Measurements from ENCODE around the gene DOCK8. TPM values are rescaled to one million over a fixed set of nuclear protein-coding genes. Genes with fewer than 3 reads are reported as not detected.
A peak's percentile ranks its signal among the peaks of the same experiment; 100 is the strongest.

DOCK8 gene
- total and polyA plus RNA-seq, 2 of the 13 experiments (the other 11 are each of a cell fraction or from before 2014, with no cell fraction given) = 0.28 to 0.38 TPM

GRCh38 chr9:494764-495163 lies 280.1 kb downstream of the DOCK8 start (continued):
- TF ChIP-seq, protein P1, sequence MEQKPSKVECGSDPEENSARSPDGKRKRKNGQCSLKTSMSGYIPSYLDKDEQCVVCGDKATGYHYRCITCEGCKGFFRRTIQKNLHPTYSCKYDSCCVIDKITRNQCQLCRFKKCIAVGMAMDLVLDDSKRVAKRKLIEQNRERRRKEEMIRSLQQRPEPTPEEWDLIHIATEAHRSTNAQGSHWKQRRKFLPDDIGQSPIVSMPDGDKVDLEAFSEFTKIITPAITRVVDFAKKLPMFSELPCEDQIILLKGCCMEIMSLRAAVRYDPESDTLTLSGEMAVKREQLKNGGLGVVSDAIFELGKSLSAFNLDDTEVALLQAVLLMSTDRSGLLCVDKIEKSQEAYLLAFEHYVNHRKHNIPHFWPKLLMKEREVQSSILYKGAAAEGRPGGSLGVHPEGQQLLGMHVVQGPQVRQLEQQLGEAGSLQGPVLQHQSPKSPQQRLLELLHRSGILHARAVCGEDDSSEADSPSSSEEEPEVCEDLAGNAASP (CRISPR knock-in tag; IDR thresholded peaks at IDR 0.05; ENCODE audit: borderline replicate concordance) = 0 out of 2 replicates have a peak, but pooled peaks have one; percentile 15
- TF ChIP-seq ZNF432 (CRISPR knock-in tag; IDR thresholded peaks at IDR 0.05; ENCODE audit: borderline replicate concordance) = no peak
- no peak for TF ChIP-seq RARG (CRISPR knock-in tag; IDR thresholded peaks at IDR 0.05; ENCODE audit: low read depth)
- peak; percentile 86 for TF ChIP-seq HHEX (CRISPR knock-in tag; IDR thresholded peaks at IDR 0.05)
- TF ChIP-seq NR0B2 (CRISPR knock-in tag; IDR thresholded peaks at IDR 0.05) = no peak
- no peak for TF ChIP-seq ZNF567 (CRISPR knock-in tag; IDR thresholded peaks at IDR 0.05; ENCODE audit: borderline replicate concordance)
- TF ChIP-seq ZNF468 (CRISPR knock-in tag; IDR thresholded peaks at IDR 0.05) = no peak
- TF ChIP-seq RFXAP (CRISPR knock-in tag; IDR thresholded peaks at IDR 0.05; ENCODE audit: borderline replicate concordance) = no peak
- TF ChIP-seq NR1H2 (CRISPR knock-in tag; IDR thresholded peaks at IDR 0.05; ENCODE audit: borderline replicate concordance, low read depth) = no peak
- no peak for TF ChIP-seq RFX3 (CRISPR knock-in tag; IDR thresholded peaks at IDR 0.05)
- no peak for TF ChIP-seq SRSF9 (IDR thresholded peaks at IDR 0.05; ENCODE audit: borderline replicate concordance, insufficient read depth, low read depth, low read length, poor library complexity, severe bottlenecking)
- TF ChIP-seq MIER3 (CRISPR knock-in tag; IDR thresholded peaks at IDR 0.05; ENCODE audit: borderline replicate concordance) = no peak
- TF ChIP-seq JDP2 (CRISPR knock-in tag; IDR thresholded peaks at IDR 0.05; ENCODE audit: borderline replicate concordance) = no peak
- no peak for TF ChIP-seq MZF1 (CRISPR knock-in tag; IDR thresholded peaks at IDR 0.05; ENCODE audit: borderline replicate concordance)
- TF ChIP-seq ZNF256 (CRISPR knock-in tag; conservative IDR thresholded peaks at IDR 0.05) = no peak
- no peak for TF ChIP-seq ZNF790 (CRISPR knock-in tag; IDR thresholded peaks at IDR 0.05; ENCODE audit: borderline replicate concordance)
- no peak for TF ChIP-seq ZNF138 (CRISPR knock-in tag; IDR thresholded peaks at IDR 0.05; ENCODE audit: low read depth)
- TF ChIP-seq ZNF207 (IDR thresholded peaks at IDR 0.05; ENCODE audit: borderline replicate concordance) = no peak
- no peak for TF ChIP-seq ZNF224 (CRISPR knock-in tag; IDR thresholded peaks at IDR 0.05)
- no peak for TF ChIP-seq ZNF136 (CRISPR knock-in tag; IDR thresholded peaks at IDR 0.05; ENCODE audit: low read depth)
- 0 out of 2 replicates have a peak, but pooled peaks have one; percentile 39 for TF ChIP-seq ZNF503 (CRISPR knock-in tag; IDR thresholded peaks at IDR 0.05)
- no peak for TF ChIP-seq KLF6 (CRISPR knock-in tag; IDR thresholded peaks at IDR 0.05)
- TF ChIP-seq ZNF776 (CRISPR knock-in tag; IDR thresholded peaks at IDR 0.05) = no peak
- TF ChIP-seq, protein P2, sequence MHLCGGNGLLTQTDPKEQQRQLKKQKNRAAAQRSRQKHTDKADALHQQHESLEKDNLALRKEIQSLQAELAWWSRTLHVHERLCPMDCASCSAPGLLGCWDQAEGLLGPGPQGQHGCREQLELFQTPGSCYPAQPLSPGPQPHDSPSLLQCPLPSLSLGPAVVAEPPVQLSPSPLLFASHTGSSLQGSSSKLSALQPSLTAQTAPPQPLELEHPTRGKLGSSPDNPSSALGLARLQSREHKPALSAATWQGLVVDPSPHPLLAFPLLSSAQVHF (CRISPR knock-in tag; IDR thresholded peaks at IDR 0.05) = no peak
- no peak for TF ChIP-seq IRF2 (CRISPR knock-in tag; IDR thresholded peaks at IDR 0.05)
- TF ChIP-seq PHB2 (IDR thresholded peaks at IDR 0.05; ENCODE audit: partially characterized antibody) = no peak
- TF ChIP-seq ZNF850 (CRISPR knock-in tag; conservative IDR thresholded peaks at IDR 0.05) = no peak
- TF ChIP-seq ZBTB7A (CRISPR knock-in tag; IDR thresholded peaks at IDR 0.05) = no peak
- no peak for TF ChIP-seq SOX6 (IDR thresholded peaks at IDR 0.05)
- TF ChIP-seq SOX6 (CRISPR knock-in tag; IDR thresholded peaks at IDR 0.05) = peak; percentile 39; the same call in 1 of the 2 replicates
